Measurements from ENCODE around the gene SLC8A2.

SLC8A2 gene

DNA sequence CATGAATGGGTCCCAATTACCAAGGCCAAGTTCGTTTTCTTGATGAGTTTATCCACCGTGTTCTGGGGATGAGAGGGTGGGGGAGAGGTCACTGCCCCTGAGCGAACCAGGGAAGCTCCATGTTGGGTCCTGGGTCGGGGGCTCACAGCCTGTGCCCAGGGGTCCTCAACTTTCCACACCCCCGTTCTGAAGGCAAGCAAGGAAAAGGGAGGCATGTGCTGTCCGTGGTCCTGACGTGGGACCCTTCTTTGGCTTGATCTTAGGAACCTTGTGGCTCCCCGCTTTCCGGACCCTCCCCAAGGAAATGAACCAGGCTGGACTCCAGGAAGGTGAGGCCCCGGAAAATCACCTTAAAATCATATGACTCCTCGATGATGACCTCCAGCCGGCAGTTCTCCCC is 34.2 kb downstream of the SLC8A2 start:
- no peak overlapping the region for H2BK12ac ChIP-seq (ENCODE audit: low read length)
- no peak overlapping the region for H3K23ac ChIP-seq (ENCODE audit: low read length)
- no peak for DNase-seq
- no peak overlapping the region for H3K4ac ChIP-seq (ENCODE audit: low read depth, low read length)
- no peak overlapping the region for H3K14ac ChIP-seq (ENCODE audit: low read length)
- H3K4me2 ChIP-seq (ENCODE audit: low read length) = no peak overlapping the region
- H4K8ac ChIP-seq (ENCODE audit: low read depth, low read length) = no peak overlapping the region
- H3K9ac ChIP-seq (ENCODE audit: low read length) = no peak overlapping the region
- no CpG with 5 or more reads among the region's 12 CpGs for WGBS (ENCODE audit: extremely low coverage, insufficient coverage, insufficient read length)
- no peak overlapping the region for H3K27ac ChIP-seq (ENCODE audit: low read depth, low read length)
- H2AFZ ChIP-seq (ENCODE audit: insufficient read depth, low read length, poor library complexity) = no peak overlapping the region
- no peak overlapping the region for H2AK5ac ChIP-seq (ENCODE audit: low read length)
- no peak overlapping the region for H3K18ac ChIP-seq (ENCODE audit: low read length)
- no peaks in the 10 kb centered on the region for H3K36me3 ChIP-seq (ENCODE audit: control insufficient read depth in 1 of 2, insufficient read depth in 2 of 2, low read length in 2 of 2)
- H4K12ac ChIP-seq (ENCODE audit: low read depth, low read length) = no peak overlapping the region
- no peaks in the 10 kb centered on the region for H3K4me1 ChIP-seq (ENCODE audit: control insufficient read depth in 1 of 2, insufficient read depth in 2 of 2, low read length in 2 of 2)
- H2BK120ac ChIP-seq (ENCODE audit: insufficient read depth, low read length, poor library complexity) = no peak overlapping the region
- H3K4me3 ChIP-seq (ENCODE audit: low read depth, low read length) = no peak overlapping the region
- H3K79me1 ChIP-seq (ENCODE audit: low read length) = no peaks in the 10 kb centered on the region
- H3K27me3 ChIP-seq (ENCODE audit: insufficient read depth, low read length) = no peaks in the 10 kb centered on the region
- H4K91ac ChIP-seq (ENCODE audit: low read depth, low read length) = no peak overlapping the region
- no peak overlapping the region for H2BK5ac ChIP-seq (ENCODE audit: low read depth, low read length, poor library complexity)
- no peaks in the 10 kb centered on the region for H3K79me2 ChIP-seq (ENCODE audit: control insufficient read depth, insufficient read depth, low read length, poor library complexity)
- no peaks in the 10 kb centered on the region for H3K9me3 ChIP-seq (ENCODE audit: insufficient read depth, low read depth, low read length)

GRCh38 chr19:47436712-47437401 is 34.8 kb downstream of the SLC8A2 start:
- no CpG with 5 or more reads among the region's 17 CpGs for WGBS (ENCODE audit: extremely low coverage, insufficient coverage, insufficient read length)
- Histone ChIP-seq H4K12ac (ENCODE audit: low read depth, low read length) (no peak overlapping the region), H3K18ac (ENCODE audit: low read length) (no peak overlapping the region), H2BK120ac (ENCODE audit: insufficient read depth, low read length, poor library complexity) (no peak overlapping the region), H3K79me2 (ENCODE audit: control insufficient read depth, insufficient read depth, low read length, poor library complexity) (no peaks in the 10 kb centered on the region), H2BK5ac (ENCODE audit: low read depth, low read length, poor library complexity) (no peak overlapping the region), H2AK5ac (ENCODE audit: low read length) (no peak overlapping the region), H3K27me3 (ENCODE audit: insufficient read depth, low read length) (no peaks in the 10 kb centered on the region), H4K91ac (ENCODE audit: low read depth, low read length) (no peak overlapping the region), H3K4me2 (ENCODE audit: low read length) (no peak overlapping the region), H3K27ac (ENCODE audit: low read depth, low read length) (no peak overlapping the region), H4K8ac (ENCODE audit: low read depth, low read length) (no peak overlapping the region), H3K14ac (ENCODE audit: low read length) (no peak overlapping the region), H3K4me3 (ENCODE audit: low read depth, low read length) (no peak overlapping the region), H3K36me3 (ENCODE audit: control insufficient read depth in 1 of 2, insufficient read depth in 2 of 2, low read length in 2 of 2) (no peaks in the 10 kb centered on the region), H3K9me3 (ENCODE audit: insufficient read depth, low read depth, low read length) (no peaks in the 10 kb centered on the region), H2BK12ac (ENCODE audit: low read length) (no peak overlapping the region), H3K4me1 (ENCODE audit: control insufficient read depth in 1 of 2, insufficient read depth in 2 of 2, low read length in 2 of 2) (no peaks in the 10 kb centered on the region), H2AFZ (ENCODE audit: insufficient read depth, low read length, poor library complexity) (no peak overlapping the region), H3K79me1 (ENCODE audit: low read length) (no peaks in the 10 kb centered on the region), H3K9ac (ENCODE audit: low read length) (no peak overlapping the region), H3K4ac (ENCODE audit: low read depth, low read length) (no peak overlapping the region), H3K23ac (ENCODE audit: low read length) (no peak overlapping the region)
- DNase-seq = peak; percentile 69 to 91

DNA sequence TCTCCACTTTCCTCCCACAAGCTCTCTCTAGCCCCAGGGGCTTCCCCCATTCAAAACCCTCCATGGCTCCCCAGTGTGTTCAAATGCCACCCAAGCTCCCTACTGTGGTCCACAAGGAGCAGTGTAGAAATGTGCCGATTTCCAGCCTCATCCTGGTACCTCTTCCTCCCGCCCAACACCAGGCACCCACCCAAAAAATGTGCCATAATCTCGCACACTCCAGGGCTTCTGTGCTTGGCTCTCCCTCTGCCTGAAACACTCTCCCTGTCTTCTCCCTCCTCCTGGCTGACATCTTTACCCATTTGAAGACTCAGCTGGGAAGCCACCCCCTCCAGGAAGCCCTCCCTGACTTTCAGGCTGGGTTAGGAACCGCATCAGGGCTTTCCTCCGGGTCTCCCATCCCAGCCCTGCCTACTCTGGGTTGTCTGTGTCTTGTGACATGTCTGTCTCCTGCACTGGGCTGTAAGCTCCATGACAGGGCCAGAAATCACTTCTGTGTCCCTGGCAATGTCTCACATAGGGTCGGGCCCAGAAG is 35.7 kb downstream of the SLC8A2 start:
- H3K27me3 ChIP-seq (ENCODE audit: insufficient read depth, low read length) = no peaks in the 10 kb centered on the region
- H3K4ac ChIP-seq (ENCODE audit: low read depth, low read length) = no peak overlapping the region
- no peak overlapping the region for H2AK5ac ChIP-seq (ENCODE audit: low read length)
- WGBS (ENCODE audit: extremely low coverage, insufficient coverage, insufficient read length) = no CpG with 5 or more reads among the region's 6 CpGs
- no peak overlapping the region for H2BK12ac ChIP-seq (ENCODE audit: low read length)
- no peak overlapping the region for H3K23ac ChIP-seq (ENCODE audit: low read length)
- no peak overlapping the region for H3K18ac ChIP-seq (ENCODE audit: low read length)
- H3K27ac ChIP-seq (ENCODE audit: low read depth, low read length) = no peak overlapping the region
- no peak for DNase-seq
- no peak overlapping the region for H2AFZ ChIP-seq (ENCODE audit: insufficient read depth, low read length, poor library complexity)
- H3K4me3 ChIP-seq (ENCODE audit: low read depth, low read length) = no peak overlapping the region
- no peak overlapping the region for H4K91ac ChIP-seq (ENCODE audit: low read depth, low read length)
- H3K36me3 ChIP-seq (ENCODE audit: control insufficient read depth in 1 of 2, insufficient read depth in 2 of 2, low read length in 2 of 2) = no peaks in the 10 kb centered on the region
- no peaks in the 10 kb centered on the region for H3K79me2 ChIP-seq (ENCODE audit: control insufficient read depth, insufficient read depth, low read length, poor library complexity)
- H2BK5ac ChIP-seq (ENCODE audit: low read depth, low read length, poor library complexity) = no peak overlapping the region
- H3K9ac ChIP-seq (ENCODE audit: low read length) = no peak overlapping the region
- no peak overlapping the region for H4K8ac ChIP-seq (ENCODE audit: low read depth, low read length)
- H3K14ac ChIP-seq (ENCODE audit: low read length) = no peak overlapping the region
- no peak overlapping the region for H2BK120ac ChIP-seq (ENCODE audit: insufficient read depth, low read length, poor library complexity)
- H3K4me2 ChIP-seq (ENCODE audit: low read length) = no peak overlapping the region
- H3K79me1 ChIP-seq (ENCODE audit: low read length) = no peaks in the 10 kb centered on the region
- H3K9me3 ChIP-seq (ENCODE audit: insufficient read depth, low read depth, low read length) = no peaks in the 10 kb centered on the region
- H3K4me1 ChIP-seq (ENCODE audit: control insufficient read depth in 1 of 2, insufficient read depth in 2 of 2, low read length in 2 of 2) = no peaks in the 10 kb centered on the region
- no peak overlapping the region for H4K12ac ChIP-seq (ENCODE audit: low read depth, low read length)

GRCh38 chr19:47435196-47435595 is 36.5 kb downstream of the SLC8A2 start:
- no peaks in the 10 kb centered on the region for H3K79me2 ChIP-seq (ENCODE audit: control insufficient read depth, insufficient read depth, low read length, poor library complexity)
- H4K8ac ChIP-seq (ENCODE audit: low read depth, low read length) = no peak overlapping the region
- no peak overlapping the region for H4K91ac ChIP-seq (ENCODE audit: low read depth, low read length)
- no peaks in the 10 kb centered on the region for H3K9me3 ChIP-seq (ENCODE audit: insufficient read depth, low read depth, low read length)
- no peak overlapping the region for H3K27ac ChIP-seq (ENCODE audit: low read depth, low read length)
- H3K4me1 ChIP-seq (ENCODE audit: control insufficient read depth in 1 of 2, insufficient read depth in 2 of 2, low read length in 2 of 2) = peaks cover 0 to 3% of the 10 kb centered on the region in 2 experiments
- H3K18ac ChIP-seq (ENCODE audit: low read length) = no peak overlapping the region
- no peak overlapping the region for H2AFZ ChIP-seq (ENCODE audit: insufficient read depth, low read length, poor library complexity)
- H2BK12ac ChIP-seq (ENCODE audit: low read length) = no peak overlapping the region
- no CpG with 5 or more reads among the region's 16 CpGs for WGBS (ENCODE audit: extremely low coverage, insufficient coverage, insufficient read length)
- H2AK5ac ChIP-seq (ENCODE audit: low read length) = no peak overlapping the region
- no peak overlapping the region for H3K14ac ChIP-seq (ENCODE audit: low read length)
- H3K79me1 ChIP-seq (ENCODE audit: low read length) = no peaks in the 10 kb centered on the region
- no peak overlapping the region for H3K4me2 ChIP-seq (ENCODE audit: low read length)
- H2BK5ac ChIP-seq (ENCODE audit: low read depth, low read length, poor library complexity) = no peak overlapping the region
- H3K9ac ChIP-seq (ENCODE audit: low read length) = no peak overlapping the region
- no peak overlapping the region for H3K4ac ChIP-seq (ENCODE audit: low read depth, low read length)
- H3K23ac ChIP-seq (ENCODE audit: low read length) = no peak overlapping the region
- no peak overlapping the region for H2BK120ac ChIP-seq (ENCODE audit: insufficient read depth, low read length, poor library complexity)
- peaks cover 4% of the 10 kb centered on the region for H3K27me3 ChIP-seq (ENCODE audit: insufficient read depth, low read length)
- no peak for DNase-seq
- no peaks in the 10 kb centered on the region for H3K36me3 ChIP-seq (ENCODE audit: control insufficient read depth in 1 of 2, insufficient read depth in 2 of 2, low read length in 2 of 2)
- no peak overlapping the region for H3K4me3 ChIP-seq (ENCODE audit: low read depth, low read length)
- no peak overlapping the region for H4K12ac ChIP-seq (ENCODE audit: low read depth, low read length)
